PC-9 (cell line): ENCODE results near the gene ACBD6. TPM values are rescaled to one million over a fixed set of nuclear protein-coding genes. Genes with fewer than 3 reads are reported as not detected.
A peak's percentile ranks its signal among the peaks of the same experiment; 100 is the strongest.

Experiments
- BruUV-seq: library from RNA; stranded (reverse); fragments of 400-500 nt; replicated peaks from 2 replicates; lab custom pipeline; 2021; lab: Mats Ljungman, UMichigan
- CTCF ChIA-PET: fragments of 300-600 bp; sonication (Branson Sonifier 250); formaldehyde crosslinking; loops from one replicate; lab custom pipeline; 2022; ENCODE audit warnings: antibody characterized with exemption; lab: Charles Lee
- POLR2A ChIA-PET: fragments of 300-600 bp; sonication (Branson Sonifier 250); formaldehyde crosslinking; loops from one replicate; lab custom pipeline; 2022; ENCODE audit warnings: antibody characterized with exemption; ENCODE audit not compliant: unreplicated experiment; lab: Charles Lee
- DNase-seq, 2 experiments: peaks; one replicate each; pipeline versions ENCODE4 v3.0.0 to v3.0.0-alpha.2; 2015 to 2022; ENCODE audit warnings: mixed read lengths in 1 of 2
- H2AFZ ChIP-seq: fragments of 200-600 bp; sonication (generic); 2 replicates; pipeline ENCODE4 v1.8.1; 2017; ENCODE audit warnings: antibody characterized with exemption
- H3F3A ChIP-seq: fragments of 200-600 bp; sonication (generic); 2 replicates; pipeline ENCODE4 v1.8.1; 2017; ENCODE audit warnings: antibody characterized with exemption, mild to moderate bottlenecking, low read depth; ENCODE audit not compliant: insufficient read depth
- H3K27ac ChIP-seq: fragments of 200-600 bp; sonication (generic); 2 replicates; pipeline ENCODE4 v1.6.1; 2016; ENCODE audit warnings: mixed run types
- H3K27me3 ChIP-seq: fragments of 200-600 bp; sonication (generic); 2 replicates; pipeline ENCODE4 v1.6.1; 2016; ENCODE audit warnings: low read depth, mixed run types; ENCODE audit not compliant: insufficient read depth
- H3K36me3 ChIP-seq: fragments of 200-600 bp; sonication (generic); 2 replicates; pipeline ENCODE4 v1.6.1; 2016; ENCODE audit warnings: low read depth, mixed run types
- H3K4me1 ChIP-seq: fragments of 200-600 bp; sonication (generic); replicated peaks from 2 replicates; pipeline ENCODE4 v1.6.1; 2016; ENCODE audit warnings: mixed run types; ENCODE audit not compliant: insufficient read depth
- H3K4me2 ChIP-seq: fragments of 200-600 bp; sonication (generic); 2 replicates; pipeline ENCODE4 v1.6.1; 2017; ENCODE audit warnings: mixed run types
- H3K4me3 ChIP-seq: fragments of 200-600 bp; sonication (generic); 2 replicates; pipeline ENCODE4 v1.6.1; 2016; ENCODE audit warnings: mixed run types
- H3K79me2 ChIP-seq: fragments of 200-600 bp; sonication (generic); 2 replicates; pipeline ENCODE4 v1.6.1; 2017; ENCODE audit warnings: low read depth, mixed run types
- H3K9me2 ChIP-seq: fragments of 200-600 bp; sonication (generic); 2 replicates; pipeline ENCODE4 v1.8.1; 2017; ENCODE audit warnings: mild to moderate bottlenecking; ENCODE audit not compliant: insufficient read depth
- H3K9me3 ChIP-seq: fragments of 200-600 bp; sonication (generic); 2 replicates; pipeline ENCODE4 v1.8.1; 2016; ENCODE audit warnings: low read depth; ENCODE audit not compliant: insufficient read depth
- H4K20me1 ChIP-seq: fragments of 200-600 bp; sonication (generic); 2 replicates; pipeline ENCODE4 v1.8.1; 2017; ENCODE audit not compliant: insufficient read depth
- EZH2 ChIP-seq: fragments of 200-600 bp; sonication (generic); IDR thresholded peaks from 2 replicates; pipeline ENCODE4 v1.8.0; 2017; ENCODE audit warnings: antibody characterized with exemption, low read depth
- intact Hi-C: fragments of 100-400 bp; cut with micrococcal nuclease; formaldehyde crosslinking; loops from one replicate; pipeline ENCODE4 v1.10.0; 2022; ENCODE audit not compliant: unreplicated experiment
- total RNA-seq: library from RNA; stranded (reverse); gene quantifications from 2 replicates; pipeline ENCODE4 v1.2.3, GENCODE V29; 2021
- TF ChIP-seq, protein P1 (sequence below): fragments of 200-600 bp; sonication (generic); conservative IDR thresholded peaks from 2 replicates; pipeline ENCODE4 v1.6.1; 2017; ENCODE audit warnings: mixed run types, antibody characterized with exemption, mild to moderate bottlenecking, moderate library complexity

Gene ACBD6
- total RNA-seq, 1 experiment from 2014 or later, result 61.0 TPM

GRCh38 chr1:180510882-180511281, 8.5 kb upstream of the ACBD6 start:
- Histone ChIP-seq H3K27ac (no peak overlapping the region), H3K9me2 (no peaks in the 10 kb centered on the region), H3K27me3 (no peaks in the 10 kb centered on the region), H3K4me1 (no peaks in the 10 kb centered on the region), H3K4me3 (no peak overlapping the region), H3K36me3 (no peaks in the 10 kb centered on the region), H2AFZ (no peak overlapping the region), H3K9me3 (no peaks in the 10 kb centered on the region), H4K20me1 (no peaks in the 10 kb centered on the region), H3K4me2 (no peak overlapping the region), H3F3A (peaks cover under 1% of the 10 kb centered on the region; the same call in 1 of the 2 replicates), H3K79me2 (no peaks in the 10 kb centered on the region)
- no peak for TF ChIP-seq EZH2
- TF ChIP-seq, protein P1, sequence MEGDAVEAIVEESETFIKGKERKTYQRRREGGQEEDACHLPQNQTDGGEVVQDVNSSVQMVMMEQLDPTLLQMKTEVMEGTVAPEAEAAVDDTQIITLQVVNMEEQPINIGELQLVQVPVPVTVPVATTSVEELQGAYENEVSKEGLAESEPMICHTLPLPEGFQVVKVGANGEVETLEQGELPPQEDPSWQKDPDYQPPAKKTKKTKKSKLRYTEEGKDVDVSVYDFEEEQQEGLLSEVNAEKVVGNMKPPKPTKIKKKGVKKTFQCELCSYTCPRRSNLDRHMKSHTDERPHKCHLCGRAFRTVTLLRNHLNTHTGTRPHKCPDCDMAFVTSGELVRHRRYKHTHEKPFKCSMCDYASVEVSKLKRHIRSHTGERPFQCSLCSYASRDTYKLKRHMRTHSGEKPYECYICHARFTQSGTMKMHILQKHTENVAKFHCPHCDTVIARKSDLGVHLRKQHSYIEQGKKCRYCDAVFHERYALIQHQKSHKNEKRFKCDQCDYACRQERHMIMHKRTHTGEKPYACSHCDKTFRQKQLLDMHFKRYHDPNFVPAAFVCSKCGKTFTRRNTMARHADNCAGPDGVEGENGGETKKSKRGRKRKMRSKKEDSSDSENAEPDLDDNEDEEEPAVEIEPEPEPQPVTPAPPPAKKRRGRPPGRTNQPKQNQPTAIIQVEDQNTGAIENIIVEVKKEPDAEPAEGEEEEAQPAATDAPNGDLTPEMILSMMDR, result no peak
- intact Hi-C loops, result no loop called here
- DNase-seq, result no peak
- BruUV-seq, result no TSS peak
- ChIA-PET CTCF (no interaction called here), POLR2A (no interaction called here)

GRCh38 chr1:180508725-180509097, 6.3 kb upstream of the ACBD6 start:
- intact Hi-C loops, result loop anchor here (10.0 kb wide), 1 partner anchor 1676 kb away; no protein-coding TSS in a partner anchor
- CTCF ChIA-PET, result no interaction called here

GRCh38 chr1:180507795-180508724, 5.7 kb upstream of the ACBD6 start:
- peaks cover 7% of the 10 kb centered on the region for H3K4me1 ChIP-seq
- POLR2A ChIA-PET, result no interaction called here
- H2AFZ ChIP-seq, result no peak overlapping the region
- peak in 1 of 2 experiments; percentile 49 for DNase-seq
- no peaks in the 10 kb centered on the region for H3K79me2 ChIP-seq
- H3K4me2 ChIP-seq, result no peak overlapping the region
- intact Hi-C loops, result loop anchor here (10.0 kb wide), 1 partner anchor 1677 kb away; no protein-coding TSS in a partner anchor
- H3K9me3 ChIP-seq, result no peaks in the 10 kb centered on the region
- no peaks in the 10 kb centered on the region for H3K9me2 ChIP-seq
- H3K27ac ChIP-seq, result no peak overlapping the region
- TF ChIP-seq, protein P1, result no peak
- H3F3A ChIP-seq, result peaks cover 7% of the 10 kb centered on the region
- H3K36me3 ChIP-seq, result no peaks in the 10 kb centered on the region
- H3K27me3 ChIP-seq, result no peaks in the 10 kb centered on the region
- CTCF ChIA-PET, result no interaction called here
- BruUV-seq, result no TSS peak
- H4K20me1 ChIP-seq, result no peaks in the 10 kb centered on the region
- H3K4me3 ChIP-seq, result no peak overlapping the region

More at GRCh38 chr1:180508725-180509097, 6.3 kb upstream of the ACBD6 start:
- Histone ChIP-seq H3K27me3 (no peaks in the 10 kb centered on the region), H2AFZ (no peak overlapping the region), H3K9me3 (no peaks in the 10 kb centered on the region), H3K27ac (no peak overlapping the region), H3K4me2 (no peak overlapping the region), H3K4me1 (peaks cover 3% of the 10 kb centered on the region), H3K9me2 (no peaks in the 10 kb centered on the region), H3K36me3 (no peaks in the 10 kb centered on the region), H3F3A (peaks cover under 1% of the 10 kb centered on the region; the same call in 1 of the 2 replicates), H4K20me1 (no peaks in the 10 kb centered on the region), H3K79me2 (no peaks in the 10 kb centered on the region), H3K4me3 (no peak overlapping the region)
- no peak for DNase-seq
- TF ChIP-seq, protein P1, result no peak
- TF ChIP-seq EZH2, result no peak
- POLR2A ChIA-PET, result interaction anchor here (0.7 kb wide), 1 partner anchor 8 kb away, joined by 8 read pairs; no protein-coding TSS in a partner anchor
- no TSS peak for BruUV-seq
